ENCODE results near the gene TSPAN14. TPM values are rescaled to one million over a fixed set of nuclear protein-coding genes. Genes with fewer than 3 reads are reported as not detected.
A peak's percentile ranks its signal among the peaks of the same experiment; 100 is the strongest.

The TSPAN14 gene
- total and polyA plus RNA-seq, 10 of the 15 experiments (the other 5 are each of a cell fraction or from before 2014, with no cell fraction given), result 2.5 to 31.7 (median 17.9) TPM

GRCh38 chr10:80540981-80541750 is 87.1 kb downstream of the TSPAN14 start (continued):
- peak; percentile 79 for TF ChIP-seq CUX1 (IDR thresholded peaks at IDR 0.05; ENCODE audit: insufficient replicate concordance, low read depth, low read length)
- TF ChIP-seq ZZZ3 (IDR thresholded peaks at IDR 0.05; ENCODE audit: control insufficient read depth, insufficient read length, low read depth), result no peak
- TF ChIP-seq PAX5 (IDR thresholded peaks at IDR 0.05; ENCODE audit: borderline replicate concordance, low read depth, low read length), result peak; percentile 9; the same call in 1 of the 2 replicates
- no peak for TF ChIP-seq SMC3 (IDR thresholded peaks at IDR 0.05; ENCODE audit: borderline replicate concordance, low read length)
- no peak for TF ChIP-seq IRF5 (IDR thresholded peaks at IDR 0.05; ENCODE audit: borderline replicate concordance)
- TF ChIP-seq ETV6 (conservative IDR thresholded peaks at IDR 0.05 in 1 of 2, IDR thresholded peaks at IDR 0.05 in 1 of 2; ENCODE audit: borderline replicate concordance in 1 of 2, low read depth in 1 of 2), result peak in 1 of 2 experiments; percentile 73; a peak in 2 of 4 replicates
- TF ChIP-seq EGR1 (IDR thresholded peaks at IDR 0.05; ENCODE audit: borderline replicate concordance in 1 of 2, low read depth in 2 of 2, low read length in 2 of 2), result no peak
- TF ChIP-seq, protein P1, sequence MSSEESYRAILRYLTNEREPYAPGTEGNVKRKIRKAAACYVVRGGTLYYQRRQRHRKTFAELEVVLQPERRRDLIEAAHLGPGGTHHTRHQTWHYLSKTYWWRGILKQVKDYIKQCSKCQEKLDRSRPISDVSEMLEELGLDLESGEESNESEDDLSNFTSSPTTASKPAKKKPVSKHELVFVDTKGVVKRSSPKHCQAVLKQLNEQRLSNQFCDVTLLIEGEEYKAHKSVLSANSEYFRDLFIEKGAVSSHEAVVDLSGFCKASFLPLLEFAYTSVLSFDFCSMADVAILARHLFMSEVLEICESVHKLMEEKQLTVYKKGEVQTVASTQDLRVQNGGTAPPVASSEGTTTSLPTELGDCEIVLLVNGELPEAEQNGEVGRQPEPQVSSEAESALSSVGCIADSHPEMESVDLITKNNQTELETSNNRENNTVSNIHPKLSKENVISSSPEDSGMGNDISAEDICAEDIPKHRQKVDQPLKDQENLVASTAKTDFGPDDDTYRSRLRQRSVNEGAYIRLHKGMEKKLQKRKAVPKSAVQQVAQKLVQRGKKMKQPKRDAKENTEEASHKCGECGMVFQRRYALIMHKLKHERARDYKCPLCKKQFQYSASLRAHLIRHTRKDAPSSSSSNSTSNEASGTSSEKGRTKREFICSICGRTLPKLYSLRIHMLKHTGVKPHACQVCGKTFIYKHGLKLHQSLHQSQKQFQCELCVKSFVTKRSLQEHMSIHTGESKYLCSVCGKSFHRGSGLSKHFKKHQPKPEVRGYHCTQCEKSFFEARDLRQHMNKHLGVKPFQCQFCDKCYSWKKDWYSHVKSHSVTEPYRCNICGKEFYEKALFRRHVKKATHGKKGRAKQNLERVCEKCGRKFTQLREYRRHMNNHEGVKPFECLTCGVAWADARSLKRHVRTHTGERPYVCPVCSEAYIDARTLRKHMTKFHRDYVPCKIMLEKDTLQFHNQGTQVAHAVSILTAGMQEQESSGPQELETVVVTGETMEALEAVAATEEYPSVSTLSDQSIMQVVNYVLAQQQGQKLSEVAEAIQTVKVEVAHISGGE (CRISPR knock-in tag; IDR thresholded peaks at IDR 0.05), result no peak
- TF ChIP-seq FOXK2 (IDR thresholded peaks at IDR 0.05), result no peak
- no peak for TF ChIP-seq SREBF1 (IDR thresholded peaks at IDR 0.05; ENCODE audit: low read length)
- TF ChIP-seq ELK1 (IDR thresholded peaks at IDR 0.05; ENCODE audit: low read depth, low read length), result no peak
- TF ChIP-seq NR2C2 (IDR thresholded peaks at IDR 0.05; ENCODE audit: borderline replicate concordance, control insufficient read depth, insufficient read length, low read depth), result no peak
- TF ChIP-seq MEF2B (IDR thresholded peaks at IDR 0.05; ENCODE audit: partially characterized antibody, poor library complexity, severe bottlenecking), result peak; percentile 94
- no peak for TF ChIP-seq NKRF (conservative IDR thresholded peaks at IDR 0.05)
